M059J (cell line): Measurements from ENCODE around the gene PTPRT. TPM values are rescaled to one million over a fixed set of nuclear protein-coding genes. Genes with fewer than 3 reads are reported as not detected.
A peak's percentile ranks its signal among the peaks of the same experiment; 100 is the strongest.

ENCODE experiments used
- DNase-seq: peaks from one replicate; pipeline ENCODE4 v3.0.0-alpha.2; 2012; ENCODE audit warnings: low read depth
- total RNA-seq: library from RNA; depleted of rRNA; stranded (reverse); fragments of >200 nt; shearing (Covaris generic); gene quantifications from 2 replicates; pipeline ENCODE4 v1.2.3, GENCODE V29; 2014

The PTPRT gene
- total RNA-seq, 1 experiment from 2014 or later, result not detected

DNA sequence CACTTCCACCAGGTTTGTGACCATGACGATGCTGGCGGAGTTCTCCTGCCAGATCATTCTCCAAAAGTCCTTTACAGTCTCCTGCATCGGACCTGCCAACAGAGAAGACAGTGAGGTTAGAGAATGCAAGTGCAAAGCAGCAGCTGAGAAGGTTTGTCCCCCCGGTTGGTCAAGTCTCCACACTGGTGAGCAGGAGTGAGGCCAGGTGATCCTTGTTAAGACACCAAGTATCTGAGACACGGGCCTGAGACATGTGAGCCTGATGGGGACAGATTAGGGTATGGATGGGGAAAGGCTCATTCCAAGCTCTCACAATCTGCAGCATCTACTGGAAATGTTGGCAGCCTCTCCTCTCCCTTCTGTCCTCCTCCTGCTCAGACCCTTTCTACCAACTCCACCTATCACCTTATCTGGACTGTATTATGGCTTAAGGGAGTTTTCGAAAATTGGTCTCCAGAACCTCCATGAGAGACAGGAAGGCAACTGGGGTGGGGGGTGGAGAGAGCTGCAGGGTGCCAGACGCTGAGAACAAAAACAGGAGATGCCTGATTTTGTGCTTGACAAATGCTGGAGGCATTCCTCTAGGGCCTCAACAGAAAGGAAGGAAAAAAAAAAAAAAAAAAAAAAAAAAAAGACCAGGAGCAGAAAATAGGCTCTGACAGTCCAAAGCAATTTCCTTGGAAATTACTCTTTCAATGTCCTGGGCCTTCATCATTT lies 1071.1 kb downstream of the PTPRT start:
- DNase-seq, result no peak

DNA sequence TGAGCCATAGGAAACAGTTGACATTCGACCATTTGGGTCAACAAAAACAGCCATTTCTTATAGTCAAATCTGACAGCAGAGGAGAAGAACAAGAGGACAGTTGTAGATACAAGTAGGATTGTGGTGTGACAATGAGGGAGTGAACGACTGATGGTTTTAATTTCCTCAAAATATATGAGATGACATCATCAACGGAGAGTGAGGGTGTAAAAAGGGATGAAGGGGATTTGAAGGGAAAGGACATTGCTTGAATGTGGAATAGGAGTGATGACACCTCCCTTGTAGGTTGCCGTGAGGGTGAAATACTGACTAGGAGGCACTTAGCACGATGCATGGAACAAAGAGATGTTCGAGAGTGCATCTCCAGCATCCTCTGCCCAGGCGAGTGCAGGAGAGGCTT lies 1071.7 kb downstream of the PTPRT start:
- no peak for DNase-seq

DNA sequence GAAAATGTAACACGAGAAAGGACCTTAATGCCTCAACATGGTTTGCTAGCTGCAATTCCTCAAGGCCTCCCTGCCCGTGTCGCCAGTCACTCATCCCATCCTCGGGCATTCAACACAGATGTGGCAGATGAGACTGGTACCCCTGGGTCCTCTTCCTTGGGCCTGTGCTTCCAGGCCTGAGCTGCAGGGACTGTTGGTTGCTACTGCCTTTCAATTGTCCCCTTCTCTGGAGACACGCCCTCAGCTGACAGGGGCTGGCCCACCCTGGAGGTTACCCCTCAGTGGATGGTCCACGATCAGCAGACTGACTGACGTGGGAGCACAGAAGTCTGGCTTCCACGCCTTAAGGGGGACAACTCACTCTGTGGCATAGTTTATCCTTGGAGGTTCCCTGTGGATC lies 1076.5 kb downstream of the PTPRT start:
- DNase-seq, result no peak

DNA sequence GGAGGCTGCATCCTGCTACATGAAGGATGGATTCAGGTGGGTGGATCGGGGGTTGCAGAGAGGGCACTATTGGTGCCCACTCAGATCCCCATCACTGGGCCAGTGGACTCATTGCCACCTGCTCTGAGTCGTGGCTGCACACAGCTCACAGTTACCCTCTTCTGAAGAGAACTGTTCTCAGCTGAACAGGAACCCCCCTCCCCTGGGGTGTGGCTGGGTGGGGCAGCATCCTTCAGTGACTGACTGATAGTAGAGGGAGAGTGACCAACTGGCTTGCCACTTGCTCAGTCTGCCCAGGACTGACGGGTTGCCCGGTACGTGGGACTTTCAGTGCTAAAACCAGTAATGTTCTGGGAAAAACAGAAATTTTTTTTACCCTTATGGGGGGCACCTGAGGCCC lies 1077.5 kb downstream of the PTPRT start:
- DNase-seq, result no peak

DNA sequence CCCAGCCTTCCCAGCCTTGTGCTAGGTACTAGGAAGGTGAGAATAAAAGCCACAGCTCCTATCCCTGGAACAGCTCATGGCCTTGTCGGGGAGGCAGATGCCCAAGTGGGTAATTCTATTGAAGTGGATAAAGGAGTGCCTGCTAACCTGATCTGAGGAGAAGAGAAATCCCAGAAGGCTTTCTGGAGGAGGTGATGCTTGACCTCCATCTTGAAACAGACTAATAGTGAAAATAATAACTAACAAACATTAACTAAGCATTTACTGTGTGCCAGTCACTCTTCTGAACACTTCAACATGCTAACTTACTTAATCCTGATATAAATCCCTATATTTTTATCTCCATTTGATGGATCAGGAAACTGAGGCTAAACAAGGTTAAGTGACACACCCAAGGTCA lies 1078.4 kb downstream of the PTPRT start:
- DNase-seq, result no peak

DNA sequence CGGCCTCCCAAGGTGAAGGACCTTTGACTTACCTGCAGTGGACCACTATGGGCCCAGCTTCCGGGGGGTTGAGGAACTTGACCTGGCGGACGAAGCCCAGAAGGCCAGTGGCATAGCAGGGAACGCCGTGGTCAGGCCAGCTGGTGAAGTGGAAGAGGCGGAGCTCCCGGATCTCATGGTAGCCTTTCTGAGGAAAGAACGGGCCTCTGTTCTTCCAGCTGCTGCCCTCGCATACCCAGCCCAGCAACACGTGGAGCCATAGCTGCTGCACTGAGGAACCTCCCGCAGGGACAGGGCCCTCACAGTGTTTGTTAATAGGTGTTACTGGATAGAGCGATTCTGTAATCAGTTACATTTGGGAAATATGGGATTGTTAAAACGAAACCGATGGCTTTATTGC lies 1079.4 kb downstream of the PTPRT start:
- DNase-seq, result no peak

DNA sequence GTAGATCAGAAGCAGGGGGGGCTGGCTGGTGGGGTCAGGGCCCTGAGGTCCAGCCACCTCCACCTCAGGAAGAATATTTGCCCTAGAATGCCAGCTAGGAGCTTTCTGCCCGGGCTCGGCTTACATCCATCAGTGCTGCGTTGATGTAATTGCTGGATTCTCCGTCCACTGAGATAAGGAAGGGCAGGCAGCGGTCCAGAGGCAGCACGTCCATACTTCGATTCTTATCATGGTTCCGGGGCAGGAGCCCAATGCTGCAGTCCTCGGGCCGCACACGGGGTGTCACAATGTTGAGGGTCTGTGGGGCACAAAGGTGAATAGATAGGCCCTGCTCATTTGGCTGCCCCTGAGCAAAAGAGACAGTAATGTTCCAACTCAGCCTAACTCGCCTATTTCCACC lies 1087.7 kb downstream of the PTPRT start:
- DNase-seq, result no peak

DNA sequence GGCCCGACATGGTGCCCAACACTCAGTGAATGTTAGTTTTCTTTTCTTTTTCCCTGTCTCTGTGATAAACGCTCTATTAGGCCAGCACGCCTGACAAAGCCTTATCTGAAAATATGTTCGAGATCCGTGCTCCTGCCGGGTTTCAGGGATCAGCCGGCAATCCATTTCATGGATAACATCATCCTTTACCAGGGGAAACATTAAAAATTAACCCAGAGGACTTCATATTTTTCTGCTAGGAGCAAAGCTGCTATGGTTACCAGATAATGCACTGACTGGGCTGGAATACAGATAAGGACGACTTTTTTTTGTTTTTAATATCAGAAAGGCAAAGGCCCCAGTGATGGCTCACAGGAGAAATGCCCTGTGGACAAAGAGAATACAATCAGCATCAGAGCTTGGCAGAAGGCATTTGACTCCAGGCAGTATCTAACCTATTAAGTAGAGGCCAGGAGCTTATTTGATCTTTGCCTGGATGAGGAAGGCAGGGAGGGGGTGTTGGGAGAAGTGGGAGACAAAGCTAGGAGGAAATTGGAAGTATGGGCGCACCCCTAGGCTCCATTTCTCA lies 1089.5 kb downstream of the PTPRT start:
- no peak for DNase-seq

DNA sequence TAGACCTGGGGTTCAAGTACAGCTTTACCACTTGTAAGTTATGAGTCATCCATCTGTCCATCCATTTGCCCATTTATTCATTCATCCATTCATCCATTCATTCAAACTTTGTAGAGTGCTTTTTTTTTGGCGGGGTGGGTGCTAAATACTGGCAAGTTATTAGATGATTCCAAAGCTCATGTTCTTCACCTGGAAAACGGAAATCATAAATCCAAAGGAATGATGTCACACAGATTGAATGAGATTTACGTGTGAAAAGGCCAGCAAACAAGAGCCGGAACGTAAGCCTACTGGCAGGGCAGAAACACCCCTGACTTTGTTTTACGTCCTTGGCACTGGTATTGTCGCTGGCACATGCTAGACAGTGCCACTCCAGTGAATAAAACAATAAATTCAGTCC lies 1090.6 kb downstream of the PTPRT start:
- DNase-seq, result no peak

DNA sequence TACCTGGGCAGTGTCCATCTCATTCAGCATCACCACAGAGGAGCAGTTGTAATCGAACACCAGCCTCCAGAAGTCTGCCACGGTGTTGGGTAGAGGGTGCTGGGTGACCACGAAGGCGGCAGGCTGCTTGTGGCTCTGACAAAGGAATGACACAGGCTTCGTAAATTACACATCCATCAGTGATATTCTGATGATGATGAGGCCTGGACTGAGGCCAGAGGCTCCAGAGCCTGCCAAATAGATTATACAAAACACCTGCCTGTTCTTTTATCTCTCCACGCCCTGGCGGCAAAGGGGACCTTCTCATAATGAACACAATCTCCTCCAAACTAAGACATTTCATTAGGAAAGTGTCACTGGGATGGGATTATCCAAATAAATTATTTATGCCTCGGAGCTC lies 1091.3 kb downstream of the PTPRT start:
- no peak for DNase-seq

DNA sequence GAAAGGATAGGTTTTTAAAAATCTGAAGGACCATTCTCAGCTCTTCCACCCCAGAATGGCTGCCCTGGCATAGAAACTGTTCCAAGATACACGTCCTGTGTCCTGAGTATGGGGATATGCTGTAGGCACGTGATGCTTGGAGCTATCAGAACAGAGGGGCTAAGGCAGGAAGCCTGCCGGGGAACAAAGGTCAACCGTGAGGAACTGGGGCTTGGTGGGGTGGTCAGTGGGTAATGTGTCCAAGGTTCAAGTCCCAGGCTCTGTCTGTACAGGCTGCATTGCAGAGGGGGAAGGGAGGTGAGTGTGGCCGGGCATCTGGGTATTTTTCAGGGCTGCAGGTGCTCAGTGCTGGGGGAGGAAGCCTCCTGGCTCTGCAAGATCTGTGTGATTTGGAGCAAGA lies 1092.0 kb downstream of the PTPRT start:
- DNase-seq, result no peak

DNA sequence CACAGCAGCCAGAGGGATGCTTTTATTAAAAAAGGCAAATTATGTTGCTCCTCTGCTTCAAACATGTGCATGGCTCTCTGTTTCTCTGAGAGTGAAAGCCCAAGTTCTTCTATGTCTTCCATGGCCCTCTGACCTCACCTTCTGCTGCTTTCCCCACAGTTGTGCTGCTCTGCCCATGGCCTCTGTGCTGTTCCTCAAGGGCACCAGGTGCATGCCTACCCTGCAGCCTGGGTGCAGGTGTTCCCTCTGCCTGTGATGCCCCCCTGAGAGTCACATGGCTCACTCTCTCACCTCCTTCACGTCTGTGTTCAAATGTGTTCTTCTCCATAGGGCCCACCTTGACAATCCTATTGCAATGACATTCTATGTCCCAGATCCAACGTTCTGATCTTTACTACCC lies 1094.5 kb downstream of the PTPRT start:
- DNase-seq, result no peak

DNA sequence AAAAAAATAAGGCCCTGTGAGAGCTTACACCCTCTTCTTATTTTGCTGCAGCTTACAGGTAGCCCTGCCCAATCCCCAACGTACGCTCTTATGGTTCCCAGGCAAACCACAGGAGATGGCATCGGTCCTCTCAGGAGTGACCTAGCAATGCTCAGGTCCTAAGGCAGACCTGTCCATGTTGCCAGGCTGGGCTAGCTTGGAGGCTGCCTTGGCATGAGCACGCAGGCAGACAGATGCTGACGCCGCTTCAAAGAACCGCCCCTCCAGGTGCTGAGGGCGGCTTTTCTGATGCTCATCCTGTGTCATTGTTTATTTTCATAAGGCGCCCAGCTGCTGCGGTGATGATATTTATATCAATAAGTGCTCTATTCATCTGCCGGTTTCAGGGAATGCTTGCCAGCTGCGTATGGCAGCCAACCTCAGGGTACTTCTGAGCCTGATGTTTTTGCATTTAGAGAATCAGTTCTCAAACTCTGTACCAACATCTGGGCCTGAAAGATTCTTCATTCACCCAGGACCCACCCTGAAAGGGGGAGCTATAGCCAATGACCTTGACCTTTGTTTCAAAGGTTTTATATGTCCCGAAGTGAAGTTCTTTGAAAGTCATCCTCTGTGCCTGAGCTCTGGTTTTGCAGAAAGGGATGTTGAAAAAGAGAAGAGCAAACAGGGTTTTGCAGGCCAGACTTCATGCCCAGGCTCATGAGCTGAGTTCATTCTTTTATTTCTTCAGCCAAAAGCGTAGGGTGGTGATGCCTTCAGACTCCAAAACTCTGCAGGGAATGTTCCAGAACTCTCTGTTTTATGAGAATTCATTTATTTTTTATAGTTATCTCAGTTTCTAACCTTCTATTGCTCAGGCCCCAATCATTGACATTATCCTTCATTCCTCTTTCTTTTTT lies 1095.9 kb downstream of the PTPRT start:
- no peak for DNase-seq

DNA sequence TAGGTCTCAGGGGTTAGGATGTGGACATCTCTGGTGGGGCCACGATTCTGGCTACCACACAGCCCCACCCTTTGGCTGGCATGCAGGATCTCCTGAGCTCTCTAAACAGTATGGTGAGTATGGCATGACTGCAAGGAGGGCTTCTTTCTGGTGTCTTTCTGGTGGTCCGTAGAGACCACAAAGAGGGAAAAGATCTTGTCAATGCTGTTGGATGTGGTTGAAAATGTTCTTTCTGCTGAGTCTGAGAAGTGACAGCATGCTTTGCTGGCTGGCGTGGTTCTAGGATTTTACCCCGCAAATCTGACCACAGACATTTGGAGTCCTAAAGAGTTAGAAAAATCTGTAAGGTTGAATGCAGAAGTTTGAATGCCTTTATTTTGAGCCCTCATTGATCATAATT lies 1096.7 kb downstream of the PTPRT start:
- DNase-seq, result no peak

DNA sequence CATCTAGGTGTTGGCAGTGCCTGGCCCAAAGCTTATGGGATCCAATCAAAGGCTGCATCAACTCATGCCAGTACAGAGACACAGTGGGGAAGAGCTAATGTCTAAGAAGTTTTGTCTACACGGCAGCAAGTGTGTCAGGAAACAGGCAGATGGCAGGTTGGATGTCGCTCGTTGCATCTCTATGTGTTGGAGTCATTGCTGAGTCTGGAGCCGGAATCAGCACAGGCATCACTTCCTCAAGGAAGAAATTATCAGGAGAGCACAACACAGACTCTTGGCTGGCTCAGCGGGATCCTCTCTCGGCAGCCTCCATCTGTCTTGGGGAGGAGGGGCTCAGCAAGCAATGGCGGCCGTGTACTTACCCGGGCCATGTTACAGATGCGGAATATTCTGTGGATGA lies 1104.3 kb downstream of the PTPRT start:
- DNase-seq, result no peak

DNA sequence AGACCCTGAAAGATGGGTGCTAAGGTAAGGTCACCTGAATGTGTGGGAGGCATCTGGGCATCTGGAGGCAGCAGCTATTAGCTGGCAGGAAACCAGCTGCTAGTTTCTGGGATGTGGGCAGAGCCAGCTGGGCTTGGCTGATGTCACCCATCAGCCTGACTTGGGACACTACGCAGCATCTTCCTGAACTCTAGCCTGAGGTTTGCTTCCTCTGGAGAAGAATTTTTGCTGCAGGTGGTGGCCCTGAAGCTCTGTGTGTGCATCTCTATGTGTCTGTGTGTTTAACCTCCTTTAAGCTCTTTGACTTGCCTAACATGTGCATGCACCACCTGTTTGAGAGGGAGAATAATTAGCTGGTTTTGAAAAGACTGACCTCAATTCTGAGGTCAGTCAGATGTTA lies 1106.4 kb downstream of the PTPRT start:
- DNase-seq, result no peak

DNA sequence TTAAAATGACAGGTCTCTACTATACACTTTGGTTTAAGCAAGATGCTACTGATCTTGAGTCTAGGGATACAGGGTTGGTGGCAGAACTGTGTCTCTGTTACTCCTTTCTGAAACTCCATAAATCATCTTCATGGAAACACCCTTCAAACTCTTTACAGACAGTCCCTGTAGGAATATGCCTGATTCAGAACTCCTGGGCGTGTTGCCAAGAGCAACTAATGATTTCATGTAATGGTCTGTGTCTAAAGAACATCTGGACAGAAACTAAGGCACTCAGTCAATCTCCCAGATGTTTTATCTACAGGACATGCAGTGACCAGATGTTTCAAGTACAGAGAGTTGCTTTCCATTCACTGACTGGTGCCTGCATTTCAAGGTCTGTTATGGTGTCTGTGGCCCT lies 1107.1 kb downstream of the PTPRT start:
- peak; percentile 32 for DNase-seq

DNA sequence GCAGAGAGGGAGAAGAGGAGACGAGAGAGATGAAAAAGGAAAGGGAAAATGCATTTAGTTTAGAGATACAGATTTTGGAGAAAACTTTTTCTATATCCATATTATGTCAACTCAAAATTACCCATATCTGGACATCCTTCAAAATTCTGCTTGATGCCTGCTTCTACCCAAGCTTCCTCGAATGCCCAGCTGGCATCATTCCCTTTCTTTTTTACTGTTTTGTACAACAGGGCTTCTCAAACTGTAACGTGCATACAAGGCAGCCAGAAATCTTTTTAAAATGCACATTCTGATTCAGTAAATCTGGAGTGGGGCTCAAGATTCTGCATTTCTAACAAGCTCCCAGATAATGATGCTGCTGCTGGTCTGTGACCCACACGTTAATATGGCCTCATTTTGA lies 1108.8 kb downstream of the PTPRT start:
- DNase-seq, result no peak

DNA sequence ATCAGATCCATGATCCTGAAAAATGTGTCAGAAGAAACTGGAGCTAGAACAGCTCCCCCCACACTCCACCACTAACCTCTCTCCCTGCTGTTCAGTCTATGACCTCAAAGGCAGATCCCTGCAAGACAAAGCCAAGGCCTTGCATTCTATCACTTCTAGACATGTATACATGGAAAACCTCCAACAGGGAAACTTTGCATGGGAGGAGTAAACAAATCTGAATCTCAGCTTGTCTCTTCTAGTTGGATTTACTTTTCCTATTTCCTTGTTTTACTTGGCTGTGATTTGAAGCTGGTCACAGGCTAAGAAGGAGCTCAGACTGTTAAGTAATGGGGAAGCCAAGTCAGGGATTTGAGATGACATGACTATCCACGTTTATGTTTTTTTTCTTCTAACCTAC lies 1114.8 kb downstream of the PTPRT start:
- no peak for DNase-seq

DNA sequence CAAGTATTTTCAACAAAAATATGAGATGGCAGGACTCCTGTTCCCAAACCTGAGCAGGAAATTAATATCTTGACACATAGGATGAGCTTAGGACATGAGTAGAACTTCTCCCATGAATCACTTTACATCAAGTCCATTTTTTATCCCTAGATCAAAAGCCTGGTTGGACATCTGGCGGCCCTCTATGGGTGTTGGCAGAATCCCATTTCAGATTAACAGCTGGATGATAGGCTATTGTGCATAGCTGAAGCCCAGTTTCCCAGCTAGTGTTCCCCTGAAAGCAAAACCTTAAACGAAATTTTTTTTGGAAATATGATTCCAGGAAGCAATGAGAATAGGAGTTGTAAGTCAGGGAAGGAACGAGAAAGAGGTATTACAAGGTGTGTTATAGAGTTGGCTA lies 1122.1 kb downstream of the PTPRT start:
- DNase-seq, result no peak

DNA sequence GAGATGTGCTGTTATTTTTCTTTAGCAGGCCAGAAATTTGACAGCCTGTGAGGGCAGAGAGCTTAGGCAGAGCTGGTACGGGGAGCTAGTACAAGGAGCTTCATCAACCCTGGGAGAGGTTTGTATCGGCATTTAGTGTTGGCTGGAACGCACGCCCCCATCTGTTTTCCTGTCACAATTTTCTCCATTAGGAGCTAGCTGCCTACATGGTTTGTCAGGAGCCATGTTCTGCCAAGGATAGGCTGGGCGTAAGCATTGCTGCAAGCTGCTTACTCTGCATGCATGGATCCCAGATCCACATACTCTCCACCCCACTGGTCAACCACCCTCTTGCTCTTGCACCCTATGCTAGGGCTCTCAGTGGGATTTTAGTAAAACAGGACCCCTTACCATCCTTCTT lies 1122.5 kb downstream of the PTPRT start:
- no peak for DNase-seq

DNA sequence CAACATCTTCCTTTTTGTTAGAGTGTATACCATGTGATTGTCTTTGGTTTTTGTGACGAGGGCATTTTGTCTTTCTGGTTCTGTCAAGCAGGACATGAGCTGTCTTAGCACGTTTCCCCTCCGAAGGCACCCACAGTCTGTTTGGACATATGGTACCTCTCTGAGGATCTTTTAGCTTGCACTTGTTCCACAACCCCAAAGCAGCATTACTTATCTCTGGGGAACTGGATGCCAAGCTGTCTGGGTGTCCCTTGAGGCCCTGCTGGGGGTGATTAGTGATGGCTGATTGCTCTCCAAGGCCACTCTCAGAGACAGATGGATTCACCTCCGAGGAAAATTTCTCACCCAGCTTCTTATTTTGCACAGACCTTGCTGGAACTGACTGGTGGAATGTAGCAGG lies 1126.6 kb downstream of the PTPRT start:
- DNase-seq, result no peak

DNA sequence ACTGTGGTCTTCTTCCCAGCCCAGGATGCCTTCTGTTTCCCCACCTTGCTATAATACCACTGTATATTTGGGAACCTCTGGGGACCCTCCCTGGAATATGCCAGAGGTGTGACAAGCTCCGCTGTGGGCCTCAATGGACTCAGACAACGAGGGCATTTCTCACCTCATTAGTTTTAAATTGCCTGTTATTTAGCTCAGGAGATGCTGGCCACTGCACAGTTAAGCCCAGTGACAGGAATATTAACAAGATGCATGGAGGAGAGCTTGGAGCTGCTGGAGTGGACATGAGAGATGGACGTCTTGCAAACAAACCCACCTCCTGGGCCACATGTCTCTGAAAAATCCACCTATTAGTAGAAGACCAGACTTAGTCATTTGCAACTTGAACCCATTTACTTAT lies 1136.4 kb downstream of the PTPRT start:
- no peak for DNase-seq
